ENCODE data around the gene DOC2A.

GRCh38 chr16:30026449-30026848, 15.6 kb upstream of the DOC2A start:
- TF ChIP-seq CTCF (IDR thresholded peaks at IDR 0.05 in 8 of 11, conservative IDR thresholded peaks at IDR 0.05 in 3 of 11) = no peak
- TF ChIP-seq POLR2A (IDR thresholded peaks at IDR 0.05) = no peak
- TF ChIP-seq POLR2AphosphoS5 (IDR thresholded peaks at IDR 0.05) = no peak
